T-helper 9 cell (primary cell): ENCODE results near the gene GAST.

Experiments used
- DNase-seq: peaks from one replicate; pipeline ENCODE4 v3.0.0-alpha.2; 2020

Gene GAST

GRCh38 chr17:41717408-41718286 lies 5.5 kb downstream of the GAST start:
- DNase-seq: no peak

- no peak for DNase-seq
These were observed 6.1 kb downstream of the GAST start for GRCh38 chr17:41718287-41718645.

GRCh38 chr17:41722231-41722630 lies 10.1 kb downstream of the GAST start:
- no peak for DNase-seq

- DNase-seq: no peak
These were observed 11.8 kb downstream of the GAST start for GRCh38 chr17:41723801-41724475.

- no peak for DNase-seq
These were observed 12.4 kb downstream of the GAST start for GRCh38 chr17:41724476-41725050.

- DNase-seq: no peak
These were observed 13.0 kb downstream of the GAST start for GRCh38 chr17:41725134-41725533.

- DNase-seq: no peak
These were observed 15.9 kb downstream of the GAST start for GRCh38 chr17:41728056-41728455.

- DNase-seq: no peak
These were observed 18.3 kb downstream of the GAST start for GRCh38 chr17:41730479-41730878.

GRCh38 chr17:41731836-41732235 lies 19.7 kb downstream of the GAST start:
- DNase-seq: no peak

- DNase-seq: no peak
These were observed 21.4 kb downstream of the GAST start for GRCh38 chr17:41733348-41734138.

- DNase-seq: no peak
These were observed 22.2 kb downstream of the GAST start, which contains the start of gene HAP1 for GRCh38 chr17:41734139-41734948. Gene HAP1, minus strand, starts transcription at chr17:41734643. Its CDS starts 9 bp downstream, at chr17:41734634.

GRCh38 chr17:41734949-41735313 lies 22.8 kb downstream of the GAST start:
- no peak for DNase-seq

- DNase-seq: no peak
These were observed 23.6 kb downstream of the GAST start for GRCh38 chr17:41735744-41736143.

GRCh38 chr17:41736983-41737679 lies 25.0 kb downstream of the GAST start:
- DNase-seq: no peak

GRCh38 chr17:41737680-41738023 lies 25.5 kb downstream of the GAST start:
- no peak for DNase-seq

- DNase-seq: peak; percentile 71
These were observed 26.1 kb downstream of the GAST start for GRCh38 chr17:41738077-41738800.

- DNase-seq: no peak
These were observed 26.6 kb downstream of the GAST start for GRCh38 chr17:41738801-41739112.

GRCh38 chr17:41739661-41740352 lies 27.7 kb downstream of the GAST start:
- no peak for DNase-seq

- DNase-seq: no peak
These were observed 28.4 kb downstream of the GAST start for GRCh38 chr17:41740506-41740905.

GRCh38 chr17:41741709-41742108 lies 29.6 kb downstream of the GAST start:
- DNase-seq: no peak
